HCT116 (cell line): Measurements from ENCODE around the gene PGLYRP3.
"Not testable (repeated sequence)": the region's sequence is repeated elsewhere in the genome, so short reads cannot be mapped to it uniquely, and the experiment has no call there.

Experiments used
- EZH2phosphoT487 ChIP-seq: fragments of 200-600 bp; IDR thresholded peaks from 2 replicates; pipeline ENCODE4 v1.6.1; 2018; ENCODE audit warnings: antibody characterized with exemption, borderline replicate concordance
- POLR2A ChIP-seq: IDR thresholded peaks from 2 replicates; pipeline ENCODE4 v1.7.0; 2011; ENCODE audit warnings: borderline replicate concordance; ENCODE audit not compliant: insufficient read depth, insufficient read length; ENCODE audit errors: extremely low read depth
- SIN3A ChIP-seq: IDR thresholded peaks from 2 replicates; pipeline ENCODE4 v1.6.1; 2012; ENCODE audit warnings: low read depth
- TF ChIP-seq, protein P1 (sequence below), 3 experiments: fragments of 200-600 bp in 1 of 3; sonication (generic) in 1 of 3; IDR thresholded peaks in 2 of 3; conservative IDR thresholded peaks in 1 of 3; 2 replicates each; pipeline ENCODE4 v1.5.1; 2012 to 2017; ENCODE audit warnings: low read depth in 2 of 3, low read length in 2 of 3, antibody characterized with exemption in 1 of 3, borderline replicate concordance in 1 of 3, control low read depth in 1 of 3, mild to moderate bottlenecking in 1 of 3, mixed read lengths in 1 of 3, mixed run types in 1 of 3, moderate library complexity in 1 of 3; ENCODE audit not compliant: insufficient read depth in 1 of 3
- TF ChIP-seq, protein P2 (sequence below): IDR thresholded peaks from 2 replicates; pipeline ENCODE4 v1.6.1; 2012; ENCODE audit warnings: low read depth

DNA sequence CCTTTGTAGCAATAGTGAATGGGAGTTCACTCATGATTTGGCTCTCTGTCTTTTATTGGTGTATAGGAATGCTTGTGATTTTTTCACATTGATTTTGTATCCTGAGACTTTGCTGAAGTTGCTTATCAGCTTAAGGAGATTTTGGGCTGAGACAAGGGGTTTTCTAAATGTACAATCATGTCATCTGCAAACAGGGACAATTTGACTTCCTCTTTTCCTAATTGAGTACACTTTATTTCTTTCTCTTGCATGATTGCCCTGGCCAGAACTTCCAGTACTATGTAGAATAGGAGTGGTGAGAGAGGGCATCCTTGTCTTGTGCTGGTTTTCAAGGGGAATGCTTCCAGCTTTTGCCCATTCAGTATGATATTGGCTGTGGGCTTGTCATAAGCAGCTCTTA, 3.3 kb upstream of the PGLYRP3 start:
- TF ChIP-seq, protein P1, sequence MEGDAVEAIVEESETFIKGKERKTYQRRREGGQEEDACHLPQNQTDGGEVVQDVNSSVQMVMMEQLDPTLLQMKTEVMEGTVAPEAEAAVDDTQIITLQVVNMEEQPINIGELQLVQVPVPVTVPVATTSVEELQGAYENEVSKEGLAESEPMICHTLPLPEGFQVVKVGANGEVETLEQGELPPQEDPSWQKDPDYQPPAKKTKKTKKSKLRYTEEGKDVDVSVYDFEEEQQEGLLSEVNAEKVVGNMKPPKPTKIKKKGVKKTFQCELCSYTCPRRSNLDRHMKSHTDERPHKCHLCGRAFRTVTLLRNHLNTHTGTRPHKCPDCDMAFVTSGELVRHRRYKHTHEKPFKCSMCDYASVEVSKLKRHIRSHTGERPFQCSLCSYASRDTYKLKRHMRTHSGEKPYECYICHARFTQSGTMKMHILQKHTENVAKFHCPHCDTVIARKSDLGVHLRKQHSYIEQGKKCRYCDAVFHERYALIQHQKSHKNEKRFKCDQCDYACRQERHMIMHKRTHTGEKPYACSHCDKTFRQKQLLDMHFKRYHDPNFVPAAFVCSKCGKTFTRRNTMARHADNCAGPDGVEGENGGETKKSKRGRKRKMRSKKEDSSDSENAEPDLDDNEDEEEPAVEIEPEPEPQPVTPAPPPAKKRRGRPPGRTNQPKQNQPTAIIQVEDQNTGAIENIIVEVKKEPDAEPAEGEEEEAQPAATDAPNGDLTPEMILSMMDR (IDR thresholded peaks at IDR 0.05 in 2 of 3, conservative IDR thresholded peaks at IDR 0.05 in 1 of 3; ENCODE audit: borderline replicate concordance in 1 of 3, insufficient read depth in 1 of 3, low read depth in 2 of 3, low read length in 2 of 3): not testable (repeated sequence)
- TF ChIP-seq SIN3A, POLR2A, EZH2phosphoT487: not testable (repeated sequence)
- TF ChIP-seq, protein P2, sequence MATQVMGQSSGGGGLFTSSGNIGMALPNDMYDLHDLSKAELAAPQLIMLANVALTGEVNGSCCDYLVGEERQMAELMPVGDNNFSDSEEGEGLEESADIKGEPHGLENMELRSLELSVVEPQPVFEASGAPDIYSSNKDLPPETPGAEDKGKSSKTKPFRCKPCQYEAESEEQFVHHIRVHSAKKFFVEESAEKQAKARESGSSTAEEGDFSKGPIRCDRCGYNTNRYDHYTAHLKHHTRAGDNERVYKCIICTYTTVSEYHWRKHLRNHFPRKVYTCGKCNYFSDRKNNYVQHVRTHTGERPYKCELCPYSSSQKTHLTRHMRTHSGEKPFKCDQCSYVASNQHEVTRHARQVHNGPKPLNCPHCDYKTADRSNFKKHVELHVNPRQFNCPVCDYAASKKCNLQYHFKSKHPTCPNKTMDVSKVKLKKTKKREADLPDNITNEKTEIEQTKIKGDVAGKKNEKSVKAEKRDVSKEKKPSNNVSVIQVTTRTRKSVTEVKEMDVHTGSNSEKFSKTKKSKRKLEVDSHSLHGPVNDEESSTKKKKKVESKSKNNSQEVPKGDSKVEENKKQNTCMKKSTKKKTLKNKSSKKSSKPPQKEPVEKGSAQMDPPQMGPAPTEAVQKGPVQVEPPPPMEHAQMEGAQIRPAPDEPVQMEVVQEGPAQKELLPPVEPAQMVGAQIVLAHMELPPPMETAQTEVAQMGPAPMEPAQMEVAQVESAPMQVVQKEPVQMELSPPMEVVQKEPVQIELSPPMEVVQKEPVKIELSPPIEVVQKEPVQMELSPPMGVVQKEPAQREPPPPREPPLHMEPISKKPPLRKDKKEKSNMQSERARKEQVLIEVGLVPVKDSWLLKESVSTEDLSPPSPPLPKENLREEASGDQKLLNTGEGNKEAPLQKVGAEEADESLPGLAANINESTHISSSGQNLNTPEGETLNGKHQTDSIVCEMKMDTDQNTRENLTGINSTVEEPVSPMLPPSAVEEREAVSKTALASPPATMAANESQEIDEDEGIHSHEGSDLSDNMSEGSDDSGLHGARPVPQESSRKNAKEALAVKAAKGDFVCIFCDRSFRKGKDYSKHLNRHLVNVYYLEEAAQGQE: not testable (repeated sequence)
